GM10266 (cell line): ENCODE results near the gene NRXN2.
"Not testable (repeated sequence)": the region's sequence is repeated elsewhere in the genome, so short reads cannot be mapped to it uniquely, and the experiment has no call there.

Source experiments
- DNase-seq: peaks from one replicate; pipeline ENCODE4 v3.0.0; 2012; ENCODE audit errors: extremely low spot score
- TF ChIP-seq, protein P1 (sequence below): IDR thresholded peaks from 2 replicates; pipeline ENCODE4 v1.5.1; 2012; ENCODE audit warnings: mild to moderate bottlenecking, low read depth; ENCODE audit not compliant: control insufficient read depth, insufficient read depth; ENCODE audit errors: missing control alignments

NRXN2 gene

DNA sequence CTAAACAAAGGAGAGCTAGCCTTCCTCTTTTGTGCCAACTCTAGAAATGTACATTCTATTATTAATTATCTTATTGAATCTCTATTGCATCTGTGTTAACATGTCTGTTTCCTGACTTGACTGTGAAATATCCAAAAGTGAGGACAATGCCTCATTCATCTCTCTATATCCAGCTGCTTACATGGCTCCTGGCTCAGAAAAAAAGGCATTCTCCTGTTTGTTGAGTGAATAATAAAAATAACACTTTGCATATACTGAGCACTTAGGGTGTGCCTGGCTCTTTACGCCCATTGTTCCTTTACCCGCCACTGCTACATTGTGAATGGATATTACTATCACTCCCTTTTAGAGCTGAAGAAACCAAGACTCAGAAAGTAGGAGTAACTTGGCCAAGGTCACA, 19.9 kb downstream of the NRXN2 start:
- DNase-seq = no peak
- TF ChIP-seq, protein P1, sequence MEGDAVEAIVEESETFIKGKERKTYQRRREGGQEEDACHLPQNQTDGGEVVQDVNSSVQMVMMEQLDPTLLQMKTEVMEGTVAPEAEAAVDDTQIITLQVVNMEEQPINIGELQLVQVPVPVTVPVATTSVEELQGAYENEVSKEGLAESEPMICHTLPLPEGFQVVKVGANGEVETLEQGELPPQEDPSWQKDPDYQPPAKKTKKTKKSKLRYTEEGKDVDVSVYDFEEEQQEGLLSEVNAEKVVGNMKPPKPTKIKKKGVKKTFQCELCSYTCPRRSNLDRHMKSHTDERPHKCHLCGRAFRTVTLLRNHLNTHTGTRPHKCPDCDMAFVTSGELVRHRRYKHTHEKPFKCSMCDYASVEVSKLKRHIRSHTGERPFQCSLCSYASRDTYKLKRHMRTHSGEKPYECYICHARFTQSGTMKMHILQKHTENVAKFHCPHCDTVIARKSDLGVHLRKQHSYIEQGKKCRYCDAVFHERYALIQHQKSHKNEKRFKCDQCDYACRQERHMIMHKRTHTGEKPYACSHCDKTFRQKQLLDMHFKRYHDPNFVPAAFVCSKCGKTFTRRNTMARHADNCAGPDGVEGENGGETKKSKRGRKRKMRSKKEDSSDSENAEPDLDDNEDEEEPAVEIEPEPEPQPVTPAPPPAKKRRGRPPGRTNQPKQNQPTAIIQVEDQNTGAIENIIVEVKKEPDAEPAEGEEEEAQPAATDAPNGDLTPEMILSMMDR = no peak

DNA sequence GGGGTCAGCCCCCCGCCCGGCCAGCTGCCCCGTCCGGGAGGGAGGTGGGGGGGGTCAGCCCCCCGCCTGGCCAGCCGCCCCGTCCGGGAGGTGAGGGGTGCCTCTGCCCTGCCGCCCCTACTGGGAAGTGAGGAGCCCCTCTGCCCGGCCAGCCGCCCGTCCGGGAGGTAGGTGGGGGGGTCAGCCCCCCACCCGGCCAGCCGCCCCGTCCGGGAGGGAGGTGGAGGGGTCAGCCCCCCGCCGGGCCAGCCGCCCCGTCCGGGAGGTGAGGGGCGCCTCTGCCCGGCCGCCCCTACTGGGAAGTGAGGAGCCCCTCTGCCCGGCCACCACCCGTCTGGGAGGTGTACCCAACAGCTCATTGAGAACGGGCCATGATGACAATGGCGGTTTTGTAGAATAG, 21.0 kb downstream of the NRXN2 start:
- DNase-seq = not testable (repeated sequence)

DNA sequence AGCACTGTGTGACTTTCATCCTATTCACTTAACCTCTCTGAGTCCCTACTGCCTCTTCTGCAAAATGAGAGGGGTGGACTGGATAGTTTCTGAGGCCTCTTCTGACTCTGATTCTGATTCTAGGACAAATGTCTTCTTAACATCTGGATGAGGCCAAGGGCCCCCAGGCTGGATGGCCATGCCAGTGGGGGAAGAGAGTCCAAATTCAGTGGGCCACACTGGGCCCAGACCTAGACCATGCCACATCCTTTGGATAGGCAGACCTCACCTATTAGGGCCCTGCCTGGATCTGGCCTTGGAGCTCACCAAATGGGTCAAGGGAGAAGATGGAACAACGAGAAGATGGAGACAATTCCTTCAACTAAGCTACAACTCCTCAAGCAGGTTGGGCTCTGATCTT, 24.6 kb downstream of the NRXN2 start:
- TF ChIP-seq, protein P1 = no peak
- DNase-seq = no peak

DNA sequence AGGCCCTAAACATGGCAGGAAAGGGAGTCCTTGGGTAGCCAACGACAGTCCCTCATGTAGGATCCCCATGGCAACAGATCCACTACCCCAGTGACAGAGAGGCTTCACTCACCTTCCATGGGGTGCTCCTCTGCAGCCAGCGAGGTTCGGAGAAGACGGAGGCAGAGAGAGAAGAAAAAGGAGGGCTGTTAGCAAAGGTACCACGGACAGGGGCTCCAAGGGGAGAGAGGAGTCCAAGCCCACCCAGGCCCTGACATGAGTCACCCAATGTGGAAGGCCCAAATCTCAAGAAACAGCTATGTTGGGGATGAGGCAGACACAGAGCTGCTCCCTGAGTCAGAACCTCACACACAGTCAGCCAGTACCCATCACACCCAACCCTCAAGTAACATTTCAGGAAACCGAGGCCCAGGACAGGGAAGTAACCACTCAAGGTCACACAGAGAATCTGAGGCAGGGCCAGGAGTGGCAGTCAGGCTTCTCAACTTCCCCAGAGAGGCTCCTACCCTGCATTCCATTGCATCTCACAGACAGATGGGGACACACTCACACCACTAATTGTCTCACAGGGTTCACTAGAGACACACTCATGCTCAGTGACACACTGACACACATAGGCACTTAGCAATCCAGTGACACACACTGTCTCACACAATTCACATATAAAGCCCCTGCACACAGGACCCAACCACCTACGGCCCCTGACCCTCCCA, 25.2 kb downstream of the NRXN2 start:
- DNase-seq = no peak
- TF ChIP-seq, protein P1 = no peak

DNA sequence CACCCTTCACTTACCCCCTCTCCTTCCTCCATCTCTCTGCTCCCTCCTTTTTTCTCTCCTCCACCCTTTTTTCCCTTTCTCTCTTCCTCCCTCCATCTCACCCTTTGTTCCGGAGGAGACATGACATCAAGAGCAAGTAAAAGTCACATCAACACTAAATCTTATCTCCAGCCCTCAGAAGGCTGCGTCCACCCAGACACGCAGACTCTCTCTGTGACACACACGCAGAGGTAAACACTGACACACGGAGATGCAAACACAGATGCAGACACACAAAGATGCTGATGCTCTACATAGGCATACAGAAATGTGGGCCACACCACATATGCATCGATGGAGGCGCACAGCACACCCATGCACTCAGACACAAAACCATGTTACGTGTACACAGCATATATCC, 27.0 kb downstream of the NRXN2 start:
- TF ChIP-seq, protein P1 = no peak
- no peak for DNase-seq

DNA sequence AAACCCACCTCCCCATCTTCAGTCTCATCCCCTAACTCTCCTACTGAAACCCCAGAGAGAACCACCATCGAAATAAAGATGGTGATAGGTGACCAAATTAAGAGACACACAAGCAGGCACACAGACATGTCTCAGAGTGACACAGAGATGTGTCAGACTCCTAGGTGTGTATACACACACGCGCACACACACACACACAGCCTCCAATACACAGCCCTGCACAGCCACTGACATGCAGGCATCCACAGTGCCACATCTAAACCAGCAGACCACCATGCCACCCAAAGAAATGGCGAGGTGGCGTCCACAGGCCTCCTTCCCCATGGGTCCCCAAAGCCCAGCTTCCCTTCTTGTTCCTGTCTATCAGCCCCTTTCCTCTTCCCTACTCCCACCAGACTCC, 27.4 kb downstream of the NRXN2 start:
- no peak for DNase-seq
- TF ChIP-seq, protein P1 = no peak

DNA sequence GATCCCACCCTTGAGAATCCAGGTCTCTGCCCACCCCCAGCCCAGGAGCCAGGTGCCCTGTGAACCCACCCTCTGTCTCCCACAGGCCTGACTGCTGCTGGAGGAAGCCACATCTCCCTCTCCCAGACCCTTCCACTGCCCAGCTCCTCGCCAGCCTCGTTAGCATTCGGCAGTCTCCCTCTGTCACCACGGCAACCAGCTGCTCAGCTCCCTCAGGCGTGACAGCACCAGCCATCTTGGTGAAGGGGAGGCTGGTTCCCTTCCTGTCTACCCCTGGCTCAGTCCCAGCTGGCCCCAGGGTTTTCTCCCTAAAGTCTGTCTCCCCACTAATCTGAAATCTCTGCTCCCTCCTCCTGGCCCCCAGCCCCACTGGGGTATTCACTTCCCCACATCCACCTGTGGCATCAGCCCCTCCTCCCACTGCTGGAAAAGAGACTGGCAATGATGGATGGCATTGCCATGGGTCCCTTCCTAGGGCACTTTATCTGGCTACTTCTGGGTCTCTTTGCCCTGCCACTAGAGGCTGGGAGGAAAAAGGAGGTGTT, 28.1 kb downstream of the NRXN2 start:
- DNase-seq = no peak

More for the DNA sequence above, 28.1 kb downstream of the NRXN2 start:
- TF ChIP-seq, protein P1 = no peak
